GM18951 (cell line): ENCODE data around the gene VSIG10.

Source experiments
- POLR2A ChIP-seq: IDR thresholded peaks from 4 replicates; pipeline ENCODE4 v1.6.1; 2011; ENCODE audit warnings: mild to moderate bottlenecking; ENCODE audit not compliant: insufficient read length, insufficient read depth; ENCODE audit errors: extremely low read depth
- in situ Hi-C: fragments of 300-500 bp; cut with MboI; formaldehyde crosslinking; loops from one replicate; pipeline ENCODE4 v1.12.0; 2022; ENCODE audit warnings: low sequenced_read_pairs, mixed read lengths, inconsistent platforms; ENCODE audit not compliant: unreplicated experiment

The VSIG10 gene

DNA sequence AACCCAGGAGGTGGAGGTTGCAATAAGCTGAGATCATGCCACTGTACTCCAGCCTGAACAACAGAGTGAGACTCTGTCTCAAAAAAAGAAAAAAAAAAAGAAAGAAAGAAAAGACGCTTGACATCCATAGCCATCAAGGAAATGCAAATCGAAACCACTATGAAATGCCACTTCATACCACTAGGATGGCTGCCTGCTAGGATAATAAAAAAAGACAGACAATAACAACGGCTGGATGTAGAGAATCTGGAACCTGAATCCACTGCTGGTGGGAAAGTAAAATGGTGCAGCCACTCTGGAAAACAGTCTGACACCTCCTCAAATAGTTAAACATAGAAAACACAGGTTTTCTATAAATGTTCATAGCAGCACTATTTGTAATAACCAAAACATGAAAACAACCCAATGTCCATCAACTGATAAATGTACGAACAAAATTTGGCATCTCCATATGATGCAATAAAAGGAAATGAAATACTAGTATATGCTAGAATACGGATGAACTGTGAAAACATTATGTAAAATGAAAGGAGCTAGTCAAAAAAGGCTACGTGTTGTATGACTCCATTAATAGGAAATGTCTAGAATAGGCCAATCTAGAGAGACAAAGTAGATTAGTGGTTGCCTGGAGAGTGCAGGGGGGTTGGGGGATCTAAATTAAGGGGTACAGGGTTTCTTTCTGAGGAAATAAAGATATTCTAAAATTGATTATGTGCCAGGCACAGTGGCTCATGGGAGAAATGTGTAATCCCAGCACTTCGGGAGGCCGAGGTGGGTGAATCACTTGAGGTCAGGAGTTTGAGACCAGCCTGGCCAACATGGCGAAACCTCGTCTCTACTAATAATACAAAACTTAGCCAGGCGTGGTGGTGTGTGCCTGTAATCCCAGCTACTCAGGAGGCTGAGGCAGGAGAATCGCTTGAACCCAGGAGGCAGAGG, 52.6 kb downstream of the VSIG10 start:
- in situ Hi-C loops: no loop called here
- no peak for TF ChIP-seq POLR2A

- TF ChIP-seq POLR2A: no peak
- in situ Hi-C loops: no loop called here
Measured at GRCh38 chr12:118046430-118046829, 57.4 kb downstream of the VSIG10 start.

DNA sequence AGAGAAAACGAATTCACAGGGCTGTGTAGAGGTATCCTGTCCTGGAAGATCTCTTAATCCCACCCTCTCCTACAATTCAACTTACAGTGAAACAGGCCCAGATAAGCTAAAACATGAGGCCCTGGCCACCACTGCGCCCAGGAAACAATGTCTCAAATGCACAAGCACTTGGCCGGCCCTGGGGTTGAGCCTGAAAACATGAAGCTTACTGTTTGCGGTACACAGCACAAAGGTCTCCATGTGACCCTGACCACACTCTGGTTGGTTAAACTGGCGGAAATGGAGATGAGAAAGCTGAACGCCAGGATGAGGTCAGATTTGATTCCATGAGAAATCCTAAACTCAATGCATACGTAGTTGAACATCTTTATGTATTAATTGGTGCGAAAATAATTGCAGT, 59.2 kb downstream of the VSIG10 start:
- in situ Hi-C loops: no loop called here

GRCh38 chr12:118044075-118044474, 59.7 kb downstream of the VSIG10 start:
- in situ Hi-C loops: no loop called here
- no peak for TF ChIP-seq POLR2A

More for the DNA sequence above, 59.2 kb downstream of the VSIG10 start:
- no peak for TF ChIP-seq POLR2A

GRCh38 chr12:118042091-118042490, 61.7 kb downstream of the VSIG10 start:
- no peak for TF ChIP-seq POLR2A
- in situ Hi-C loops: no loop called here

DNA sequence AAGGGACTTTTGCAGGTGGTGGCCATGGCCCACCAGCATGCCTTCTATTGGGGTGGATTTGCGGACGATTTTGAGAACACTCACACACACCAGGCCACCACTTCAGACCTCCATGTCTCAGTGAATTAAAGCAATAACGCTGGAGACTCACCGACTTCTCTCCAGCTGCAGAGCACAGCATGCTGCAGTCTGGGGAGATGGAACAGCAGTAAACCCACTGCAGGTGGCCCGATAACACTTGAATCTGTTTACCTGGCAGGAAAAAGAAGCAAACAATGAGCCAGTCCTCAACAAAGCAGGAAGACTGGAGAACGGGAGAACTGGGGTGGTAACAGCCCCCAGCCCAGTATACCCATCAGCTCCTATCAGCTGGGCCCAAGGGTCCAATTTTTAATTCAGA, 65.7 kb downstream of the VSIG10 start:
- in situ Hi-C loops: no loop called here
- TF ChIP-seq POLR2A: no peak

- in situ Hi-C loops: no loop called here
- no peak for TF ChIP-seq POLR2A
Measured at GRCh38 chr12:118036672-118037411, 67.0 kb downstream of the VSIG10 start.

DNA sequence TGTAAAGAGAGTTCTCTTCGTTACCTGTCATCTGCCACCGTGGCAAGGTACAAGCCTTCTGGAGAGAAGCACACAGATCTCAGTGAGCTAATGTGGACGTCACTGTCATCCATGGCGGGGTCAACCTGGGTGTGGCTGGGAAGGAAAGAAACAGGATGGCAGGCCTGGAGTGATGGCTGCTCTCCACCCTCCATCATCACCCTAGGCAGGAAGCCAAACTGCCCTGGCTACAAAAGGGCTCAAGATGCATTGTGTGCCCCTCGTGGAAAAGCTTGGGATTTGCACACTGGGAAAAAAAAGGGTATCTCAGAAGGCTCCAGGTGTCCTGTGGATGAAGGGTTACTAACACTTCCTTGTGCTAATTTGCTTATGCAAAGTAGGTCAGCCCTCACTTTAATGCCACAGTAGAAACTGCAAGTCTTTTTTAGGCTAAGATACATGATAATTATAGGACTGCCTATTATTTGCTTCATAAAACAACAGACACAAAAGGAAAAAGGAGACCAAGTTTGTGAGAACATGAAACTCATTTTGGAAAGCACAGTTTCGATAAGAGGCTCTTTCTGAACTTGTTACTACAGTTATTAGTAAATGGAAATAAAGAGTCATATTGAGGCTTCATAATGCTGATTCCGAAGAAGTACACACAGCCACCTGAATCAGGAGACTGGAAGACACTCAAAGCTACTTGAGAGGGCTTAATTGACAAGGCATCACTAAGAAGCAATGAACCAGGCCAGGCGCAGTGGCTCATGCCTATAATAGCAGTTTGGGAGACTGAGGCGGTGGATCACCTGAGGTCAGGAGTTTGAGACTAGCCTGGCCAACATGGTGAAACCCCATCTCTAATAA, 68.4 kb downstream of the VSIG10 start:
- in situ Hi-C loops: no loop called here
- no peak for TF ChIP-seq POLR2A

DNA sequence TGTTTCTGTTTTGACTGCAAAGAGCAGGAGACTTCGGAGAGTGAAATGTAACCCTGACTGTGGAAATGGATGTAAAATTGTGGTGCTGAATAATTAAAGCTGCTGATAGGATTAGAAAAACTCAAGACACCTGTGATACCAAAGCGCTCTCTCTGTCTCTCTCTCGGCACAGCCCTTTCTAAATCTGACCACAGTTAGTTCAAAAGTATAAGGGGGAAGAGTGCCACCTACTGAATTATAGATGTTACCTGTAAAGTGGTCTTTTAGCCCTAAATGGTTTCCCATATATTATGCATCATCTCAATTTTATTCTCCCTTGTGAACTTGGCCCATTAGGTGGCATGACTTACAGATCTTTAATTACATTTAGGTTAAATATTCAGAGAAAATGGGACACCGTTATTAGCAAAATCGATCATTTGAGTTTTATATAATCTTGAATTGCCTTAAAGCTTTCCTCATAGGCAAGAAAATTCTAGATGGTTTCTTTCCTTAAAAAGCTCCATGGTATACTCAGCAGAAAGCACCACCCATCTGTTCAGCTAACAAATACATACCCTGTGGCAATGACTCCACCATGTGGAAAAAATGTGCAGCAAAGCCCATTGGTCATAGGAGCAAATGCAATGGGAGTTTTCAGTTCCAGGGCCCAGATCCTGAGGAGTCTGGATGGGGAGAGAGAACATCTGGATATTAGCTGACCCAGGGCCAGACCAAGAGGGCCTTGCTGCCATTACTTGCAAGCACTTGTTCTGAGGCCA, 69.2 kb downstream of the VSIG10 start:
- no peak for TF ChIP-seq POLR2A
- in situ Hi-C loops: no loop called here

- TF ChIP-seq POLR2A: no peak
- in situ Hi-C loops: no loop called here
Measured at GRCh38 chr12:118033902-118034301, 69.9 kb downstream of the VSIG10 start.

DNA sequence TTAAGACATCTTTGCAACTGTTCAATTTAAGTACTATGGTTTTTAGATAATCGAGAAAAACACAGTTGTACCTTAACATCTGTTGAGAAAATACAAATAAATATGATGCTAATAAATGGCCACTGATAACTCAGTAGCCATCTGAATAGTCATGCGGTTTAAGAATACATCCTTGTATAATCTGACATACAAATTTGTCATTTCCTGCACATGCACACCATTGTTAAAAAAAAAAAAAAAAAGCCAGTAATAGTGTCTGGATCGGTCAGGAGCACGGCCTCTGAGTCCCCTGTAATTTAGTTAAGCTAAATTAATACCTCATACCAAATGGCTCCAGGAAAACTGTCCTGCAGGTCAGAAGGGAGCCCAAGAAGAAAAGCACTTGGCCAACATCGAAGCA, 70.5 kb downstream of the VSIG10 start:
- no peak for TF ChIP-seq POLR2A
- in situ Hi-C loops: no loop called here

GRCh38 chr12:118032188-118032587, 71.6 kb downstream of the VSIG10 start:
- no peak for TF ChIP-seq POLR2A
- in situ Hi-C loops: no loop called here
